ENCODE results near the gene TTC38. TPM values are rescaled to one million over a fixed set of nuclear protein-coding genes. Genes with fewer than 3 reads are reported as not detected.

Gene TTC38
- total RNA-seq (2022; extraction: Qiagen RNA extraction), result 11.1 to 14.0 TPM (median 13.1 TPM) in 5 replicates

GRCh38 chr22:46267431-46268279, at the start of gene TTC38:
Gene TTC38, plus strand, starts transcription at chr22:46268008. Its CDS starts 32 bp downstream, at chr22:46268040.

DNA sequence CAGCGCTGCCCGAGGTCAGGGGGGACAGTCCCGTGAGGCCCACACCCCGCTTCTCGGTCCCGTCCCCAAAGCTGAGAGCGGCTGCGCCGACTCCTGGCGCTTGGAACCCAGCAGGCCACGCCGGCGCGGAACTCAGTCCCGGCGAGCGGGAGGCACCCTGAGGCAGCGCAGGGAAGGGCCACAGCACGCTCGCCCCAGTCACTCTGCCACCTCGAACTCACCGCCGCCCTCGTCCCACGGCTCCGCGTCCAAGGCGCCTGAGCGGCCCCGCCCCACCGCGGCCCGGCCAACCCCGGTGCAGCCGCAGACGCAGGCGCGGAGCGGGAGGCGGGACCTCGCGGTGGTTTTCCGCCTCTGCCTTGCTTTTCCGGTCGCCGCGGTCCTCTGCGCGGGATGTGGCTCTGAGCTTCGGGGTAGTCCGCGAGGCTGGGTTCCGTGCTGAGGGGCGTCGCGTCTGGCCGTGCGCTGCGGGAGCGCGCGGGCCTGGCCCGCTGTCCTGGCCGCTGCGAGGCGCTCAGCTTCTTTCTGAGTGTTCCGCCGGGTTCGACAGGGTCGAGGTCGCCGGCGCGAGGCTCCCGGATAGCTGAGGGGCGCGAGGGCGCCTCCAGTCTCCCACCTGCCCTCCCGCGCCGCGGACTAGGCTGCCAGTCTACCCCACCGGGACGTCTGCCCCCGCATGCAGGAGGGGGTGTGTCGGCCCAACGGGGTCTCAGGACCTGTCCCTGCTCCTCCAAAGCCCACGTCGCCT, 17.6 kb upstream of the TTC38 start, which contains the start of gene CDPF1:
Gene CDPF1, minus strand, starts transcription at position 259 of the 748 bp plus-strand sequence. CDS start 2,009 bp downstream, outside the sequence.

GRCh38 chr22:46263216-46263590, 4.6 kb upstream of the TTC38 start, which contains the start of gene PKDREJ:
Gene PKDREJ, minus strand, starts transcription at chr22:46263343. Its CDS starts 21 bp downstream, at chr22:46263322.

DNA sequence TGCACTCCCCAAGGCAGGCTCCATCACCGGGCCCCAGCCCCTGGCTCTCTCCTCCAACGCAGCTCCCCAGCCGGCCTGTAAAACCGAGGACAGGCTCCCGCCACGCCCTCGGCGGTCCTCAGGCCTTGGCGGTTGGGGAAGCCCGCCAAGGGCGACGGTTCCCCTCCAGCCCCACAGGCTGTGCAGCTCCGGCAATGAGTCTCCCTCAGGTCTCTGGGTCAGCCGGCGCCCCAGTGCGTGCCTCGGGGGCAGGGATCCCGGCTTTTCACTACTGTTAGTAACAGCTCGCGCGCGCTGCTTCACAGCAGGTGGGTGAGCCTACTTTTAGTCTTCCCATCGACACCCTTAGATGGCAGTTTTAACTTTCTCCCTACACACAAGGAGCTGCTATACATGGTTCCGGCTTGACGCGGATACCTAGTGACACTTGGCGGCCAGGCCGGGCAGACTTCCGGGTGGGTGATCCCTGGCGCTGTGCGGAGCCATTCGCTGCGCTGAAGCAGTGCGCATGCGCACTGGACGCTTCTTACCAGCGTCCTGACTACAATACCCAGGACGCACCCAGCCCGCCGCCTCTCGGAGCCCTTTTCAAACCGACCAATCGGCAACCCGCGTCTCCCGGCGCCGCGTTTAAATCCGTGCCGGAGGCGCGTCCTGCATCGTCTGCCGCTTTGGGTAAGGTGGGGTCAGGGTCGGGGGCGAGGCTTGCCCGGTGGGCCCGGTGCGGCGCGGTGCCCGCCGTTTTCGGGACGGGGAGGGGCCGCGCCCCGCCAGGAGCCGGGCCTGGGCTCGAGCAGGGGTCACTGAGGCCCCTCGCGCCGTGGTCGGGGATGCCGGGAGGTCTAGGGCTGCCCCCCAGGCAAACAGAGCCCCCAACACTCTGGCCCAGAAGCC, 28.7 kb downstream of the TTC38 start, which contains the start of gene GTSE1:
Gene GTSE1, plus strand, starts transcription at position 614 of the 894 bp plus-strand sequence. CDS start 531 bp downstream, outside the sequence.

DNA sequence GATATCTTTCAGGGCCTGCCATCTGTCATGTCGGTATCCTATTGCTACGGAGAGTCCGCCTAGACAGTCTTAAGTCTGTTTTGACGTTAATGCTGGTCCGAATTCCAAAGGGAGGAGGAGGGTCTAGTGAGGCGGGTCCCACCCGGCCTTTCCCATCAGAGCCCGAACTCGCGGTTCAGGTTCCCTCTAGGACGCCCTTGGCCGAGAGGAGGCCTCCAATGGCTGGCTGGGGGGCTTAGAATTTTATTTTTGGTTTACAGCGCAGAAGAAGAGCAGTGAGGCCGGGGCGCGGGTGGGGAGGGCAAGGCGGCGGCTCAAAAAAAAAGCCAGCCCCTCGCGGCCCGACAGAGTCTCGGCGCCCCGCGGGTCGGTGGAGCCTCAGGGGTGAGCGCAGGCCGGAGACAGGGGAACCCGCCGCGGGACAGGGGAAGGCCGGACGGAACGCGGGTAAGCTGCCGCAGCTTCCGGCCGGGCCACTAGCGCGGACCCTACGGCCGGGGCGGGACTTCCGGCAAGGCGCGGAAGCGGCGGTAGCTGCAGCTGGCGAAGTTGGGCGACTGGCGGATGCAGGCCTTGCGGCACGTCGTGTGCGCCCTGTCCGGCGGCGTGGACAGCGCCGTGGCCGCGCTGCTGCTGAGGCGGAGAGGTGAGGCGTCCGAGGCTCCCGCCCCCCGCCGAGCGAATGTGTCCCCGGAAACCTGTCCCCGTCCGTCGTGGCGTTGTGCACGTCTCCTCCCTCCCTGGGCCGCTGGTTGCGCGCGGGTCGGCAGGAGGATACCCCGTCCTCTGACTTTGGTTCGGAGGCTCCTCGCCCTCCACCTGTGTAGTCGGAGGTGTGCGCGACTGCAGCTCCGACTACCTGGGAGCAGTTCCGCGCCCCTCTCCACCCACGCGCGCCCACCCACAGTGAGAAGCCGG, 67.7 kb downstream of the TTC38 start, which contains the start of gene TRMU:
Gene TRMU, plus strand, starts transcription at position 514 of the 918 bp plus-strand sequence. Its CDS starts 51 bp downstream, at position 565.

Other genes with a start within 250 kb of the TTC38 start
- 0.70 to 2.5 TPM (median 1.8 TPM) in 5 replicates for gene PPARA, start 117.5 kb upstream of the TTC38 start, total RNA-seq (2022; extraction: Qiagen RNA extraction)
- 8.3 to 10.8 TPM (median 9.3 TPM) in 5 replicates for gene CDPF1, start 17.7 kb upstream of the TTC38 start, total RNA-seq (2022; extraction: Qiagen RNA extraction)
- gene PKDREJ, start 4.7 kb upstream of the TTC38 start, total RNA-seq (2022; extraction: Qiagen RNA extraction), result not detected in 5 replicates
- 27.9 to 35.6 TPM (median 31.7 TPM) in 5 replicates for gene GTSE1, start 28.9 kb downstream of the TTC38 start, total RNA-seq (2022; extraction: Qiagen RNA extraction)
- gene TRMU, start 67.7 kb downstream of the TTC38 start, total RNA-seq (2022; extraction: Qiagen RNA extraction), result 30.8 to 40.9 TPM (median 35.9 TPM) in 5 replicates

All from A549 treated with Mapracorat at 1 μM for 4 hours (cell line).